Caki2 (cell line): ENCODE results near the gene PRCC. TPM values are rescaled to one million over a fixed set of nuclear protein-coding genes. Genes with fewer than 3 reads are reported as not detected.

ENCODE experiments used
- DNase-seq: peaks from one replicate; pipeline ENCODE4 v3.0.0-alpha.2; 2015; ENCODE audit warnings: low read depth
- in situ Hi-C: cut with HindIII; loops from 2 replicates; pipeline ENCODE4 v1.10.0; 2016; ENCODE audit warnings: low sequenced_read_pairs, low pct_unique_long_range_greater_than_20kb, mixed read lengths
- total RNA-seq: library from RNA; depleted of rRNA; stranded (reverse); fragments of >200 nt; shearing (Covaris generic); gene quantifications from 2 replicates; pipeline ENCODE4 v1.2.3, GENCODE V29; 2014; ENCODE audit warnings: low replicate concordance; rRNA removed

The PRCC gene
- total RNA-seq, 1 experiment from 2014 or later, result 50.9 TPM

DNA sequence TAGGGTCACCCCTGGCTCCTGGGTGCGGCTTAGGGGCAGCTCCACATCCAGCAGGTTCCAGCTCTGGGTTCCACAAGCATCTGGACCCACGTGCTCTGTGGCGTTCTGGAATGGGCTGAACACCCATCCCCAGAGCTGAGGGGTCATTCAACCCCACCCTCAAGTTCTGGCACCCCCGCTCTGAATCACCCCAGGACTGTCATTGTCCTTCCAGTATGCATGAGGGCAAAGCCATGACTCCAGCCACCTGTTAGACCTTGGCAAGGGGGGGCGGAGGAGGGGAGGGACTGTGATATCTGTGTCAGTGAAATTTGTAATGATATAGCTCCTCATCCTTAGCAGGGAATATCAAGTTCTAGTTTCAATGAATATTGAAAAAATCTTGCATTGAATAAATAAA, 79.3 kb downstream of the PRCC start:
- in situ Hi-C loops, result no loop called here
- no peak for DNase-seq

DNA sequence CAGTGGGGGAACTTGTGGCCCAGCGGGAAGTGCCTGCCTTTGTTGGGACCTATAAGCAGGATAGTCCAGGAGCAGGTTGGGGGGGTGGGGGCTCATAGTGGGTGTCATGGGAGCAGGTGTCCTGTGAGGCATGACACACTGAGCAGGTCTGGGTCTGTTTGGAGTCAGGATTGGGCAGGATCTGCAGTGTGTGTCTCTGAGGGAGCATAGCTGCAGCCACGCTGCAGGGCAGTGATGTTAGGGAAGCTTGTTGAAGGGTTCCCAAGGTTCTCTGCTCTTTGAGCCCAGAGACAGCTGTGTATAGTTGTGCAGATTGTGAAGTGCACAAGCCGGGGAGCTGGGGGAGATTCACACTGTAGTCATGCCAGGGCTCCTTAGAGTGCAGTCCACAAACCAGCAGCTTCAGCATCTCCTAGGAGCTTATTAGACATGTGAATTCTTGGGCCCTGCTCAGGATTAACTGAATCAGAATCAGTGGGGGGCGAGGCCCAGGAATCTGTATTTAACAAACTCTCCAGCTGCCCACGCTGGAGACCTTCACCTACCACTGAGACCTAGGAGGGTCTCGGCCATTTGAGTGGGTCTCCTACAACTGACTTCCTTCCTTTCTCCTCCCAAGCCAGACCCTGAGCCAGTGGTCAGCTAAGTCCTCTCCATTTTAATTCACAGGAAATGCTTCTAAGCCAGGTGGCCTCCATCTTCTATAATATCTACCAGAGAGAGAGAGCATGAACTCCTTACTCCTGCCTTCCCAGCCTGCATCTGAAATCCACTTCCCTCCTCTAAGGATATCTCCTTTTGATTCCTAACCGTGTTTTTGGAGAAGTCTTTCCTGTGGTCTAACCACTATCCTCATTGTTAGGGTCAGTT, 80.5 kb downstream of the PRCC start:
- DNase-seq, result no peak
- in situ Hi-C loops, result no loop called here

DNA sequence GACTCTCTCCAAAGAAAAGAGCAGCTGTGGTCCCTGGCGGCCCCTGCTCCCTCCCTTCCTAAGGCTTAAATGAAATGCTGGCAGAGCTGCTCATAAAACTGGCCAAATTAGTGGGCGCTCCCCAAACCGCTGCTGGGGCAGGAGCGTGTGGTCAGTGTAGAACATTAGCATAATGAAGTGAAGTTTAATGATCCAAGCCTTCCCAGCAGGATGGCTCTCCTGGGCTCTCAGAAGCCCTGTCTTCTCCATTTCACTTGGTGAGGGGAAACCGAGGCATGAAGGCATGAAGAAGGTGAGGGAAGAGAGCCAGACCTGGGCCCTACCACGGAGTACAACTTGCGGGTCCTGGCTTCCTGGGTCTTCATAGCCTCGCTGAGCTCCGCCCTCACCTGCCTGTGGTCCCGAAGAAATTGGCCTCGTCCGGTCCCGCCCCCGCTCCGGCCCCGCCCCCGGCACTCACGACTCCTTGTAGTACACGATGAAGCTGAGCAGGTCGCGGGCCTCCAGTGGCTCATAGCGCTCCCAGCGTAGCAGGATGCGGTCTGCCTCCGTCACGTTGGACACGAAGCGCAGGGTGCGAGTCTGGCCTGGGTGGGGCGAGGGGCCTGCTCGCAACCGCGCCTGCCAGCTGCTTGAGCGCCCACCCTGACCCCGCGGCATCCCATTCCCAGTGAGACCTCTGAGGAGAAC, 81.3 kb downstream of the PRCC start:
- no peak for DNase-seq
- in situ Hi-C loops, result no loop called here

DNA sequence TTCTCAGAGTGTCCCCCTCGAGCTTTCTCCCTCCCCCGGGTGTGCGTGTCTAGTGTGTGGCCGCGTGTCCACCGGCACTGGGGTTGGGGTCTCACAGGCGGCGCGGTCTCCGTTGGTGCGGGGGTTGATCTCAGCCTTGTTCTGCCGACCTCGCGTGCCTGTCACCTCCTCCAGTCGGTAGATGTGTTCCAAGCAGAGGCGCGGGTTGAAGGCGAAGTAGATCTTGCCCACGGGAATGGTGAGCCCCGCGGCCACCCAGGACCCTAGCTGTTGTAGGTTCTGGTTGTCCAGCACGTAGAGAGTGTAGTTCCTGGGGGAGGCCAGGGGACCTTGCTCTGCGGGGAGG, 81.8 kb downstream of the PRCC start:
- no peak for DNase-seq
- in situ Hi-C loops, result no loop called here

Other genes starting within 250 kb of the PRCC start
- gene IQGAP3, start 195.0 kb upstream of the PRCC start, total RNA-seq, result 34.8 and 47.1 TPM in 2 replicates
- not detected in 2 replicates for gene TTC24, start 187.8 kb upstream of the PRCC start, total RNA-seq
- 142 and 150 TPM in 2 replicates for gene NAXE, start 175.8 kb upstream of the PRCC start, total RNA-seq
- 8.8 and 33.6 TPM in 2 replicates for gene GPATCH4, start 166.1 kb upstream of the PRCC start, total RNA-seq
- gene HAPLN2, start 148.1 kb upstream of the PRCC start, total RNA-seq, result not detected in 2 replicates
- not detected in 2 replicates for gene BCAN, start 125.4 kb upstream of the PRCC start, total RNA-seq
- gene NES, start 90.1 kb upstream of the PRCC start, total RNA-seq, result 0.03 TPM in 2 replicates
- not detected in 2 replicates for gene CRABP2, start 62.0 kb upstream of the PRCC start, total RNA-seq
- 34.4 and 34.6 TPM in 2 replicates for gene METTL25B, start 39.1 kb upstream of the PRCC start, total RNA-seq
- 9.6 and 19.6 TPM in 2 replicates for gene ISG20L2, start 38.8 kb upstream of the PRCC start, total RNA-seq
- gene MRPL24, start 26.4 kb upstream of the PRCC start, total RNA-seq, result 181 and 194 TPM in 2 replicates
- gene HDGF, start 15.9 kb upstream of the PRCC start, total RNA-seq, result 463 and 550 TPM in 2 replicates
- not detected in 2 replicates for gene SH2D2A, start 49.3 kb downstream of the PRCC start, total RNA-seq
- gene INSRR, start 91.6 kb downstream of the PRCC start, total RNA-seq, result 0.03 TPM in 1 of 2 replicates, not detected in the other
- not detected in 2 replicates for gene NTRK1, start 93.3 kb downstream of the PRCC start, total RNA-seq
- 0.88 and 5.0 TPM in 2 replicates for gene PEAR1, start 126.2 kb downstream of the PRCC start, total RNA-seq
- 0.14 TPM in 1 of 2 replicates, not detected in the other for gene LRRC71, start 153.1 kb downstream of the PRCC start, total RNA-seq